ENCODE data around the gene LRP8. TPM values are rescaled to one million over a fixed set of nuclear protein-coding genes. Genes with fewer than 3 reads are reported as not detected.

LRP8 gene
- total RNA-seq, 1 donor from 2014 or later = 1.5 TPM

DNA sequence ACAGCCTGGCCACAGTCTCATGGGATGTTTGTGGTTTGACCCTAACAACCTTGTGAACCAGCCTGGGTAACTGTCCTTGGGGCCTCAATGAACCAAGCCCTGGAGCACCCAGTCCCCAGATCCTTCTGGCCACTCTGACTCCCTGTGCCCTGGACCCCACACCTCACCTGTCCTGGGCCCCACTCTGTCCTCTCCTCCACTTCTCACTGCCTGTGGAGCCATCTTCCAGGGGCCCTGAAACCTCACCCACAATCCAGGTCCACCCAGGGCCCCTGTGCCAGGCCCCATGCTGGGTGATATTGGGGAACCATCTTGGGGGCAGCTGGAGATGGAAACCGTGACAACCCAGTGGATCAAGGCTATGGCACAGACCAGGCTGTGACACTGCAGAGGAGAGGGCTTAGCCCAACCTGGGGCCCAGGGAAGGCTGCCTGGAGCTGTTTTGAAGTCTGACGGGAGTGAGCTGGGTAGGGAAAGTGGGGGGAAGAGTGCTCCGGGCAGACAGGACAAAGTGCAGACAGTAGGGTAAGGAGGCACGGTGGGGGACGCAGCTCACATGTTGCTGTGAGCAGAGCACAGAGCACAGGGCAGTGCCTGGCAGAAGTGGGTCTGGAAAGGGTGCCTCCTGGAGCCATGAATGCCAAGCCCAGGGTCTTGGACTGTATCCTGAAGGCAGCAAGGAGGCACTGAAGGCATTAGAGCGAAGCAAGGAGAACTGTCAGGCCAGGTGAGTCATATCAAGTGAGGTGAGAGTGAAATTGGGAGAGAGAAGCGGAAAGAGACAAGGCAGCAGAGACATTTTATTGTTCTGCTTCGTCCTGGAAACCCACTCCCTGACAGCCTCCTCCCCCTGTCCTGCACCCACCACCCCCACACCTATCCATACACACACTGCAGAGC lies 12.1 kb upstream of the LRP8 start:
- DNase-seq = no peak

GRCh38 chr1:53338423-53338822 lies 10.6 kb upstream of the LRP8 start:
- DNase-seq = no peak

DNA sequence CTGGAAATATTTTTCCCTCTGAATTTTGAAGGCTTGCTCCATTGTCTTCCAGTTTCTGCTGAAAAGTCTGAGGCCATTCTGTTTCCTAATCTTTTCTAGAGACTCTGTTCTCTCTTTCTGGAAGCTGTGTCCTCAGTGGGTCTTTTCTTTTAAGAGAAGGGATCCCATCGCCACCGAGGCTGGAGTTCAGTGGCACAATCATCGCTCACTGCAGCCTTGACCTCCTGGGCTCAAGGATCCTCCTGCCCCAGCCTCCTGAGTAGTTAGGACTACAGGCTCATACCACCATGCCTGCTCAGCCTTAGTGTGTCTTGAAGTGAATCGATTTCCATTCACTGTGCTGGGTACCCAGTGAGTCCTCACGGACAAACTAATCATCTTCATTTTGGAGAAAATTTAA lies 9.6 kb upstream of the LRP8 start:
- no peak for DNase-seq

DNA sequence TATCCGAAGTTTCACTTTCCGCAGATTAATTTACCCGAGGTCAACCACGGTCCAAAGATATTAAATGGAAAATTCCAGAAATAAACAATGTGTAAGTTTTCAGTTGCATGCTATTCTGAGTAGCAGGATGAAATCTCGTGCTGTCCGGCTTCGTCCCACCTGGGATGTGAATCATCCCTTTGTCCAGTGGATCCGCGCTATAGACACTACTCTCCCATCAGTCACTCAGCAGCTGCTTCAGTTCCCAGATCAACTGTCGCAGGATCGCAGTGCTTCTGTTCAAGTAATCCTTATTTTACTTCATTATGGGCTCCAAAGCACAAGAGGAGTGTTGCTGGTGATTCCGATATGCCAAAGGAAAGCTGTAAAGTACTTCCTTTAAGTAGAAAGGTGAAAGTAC lies 8.3 kb upstream of the LRP8 start:
- DNase-seq = no peak

- DNase-seq = no peak
Observed at GRCh38 chr1:53335661-53336060, 7.8 kb upstream of the LRP8 start.

GRCh38 chr1:53334781-53335180 lies 6.9 kb upstream of the LRP8 start:
- no peak for DNase-seq

GRCh38 chr1:53334312-53334711 lies 6.4 kb upstream of the LRP8 start:
- DNase-seq = no peak

- DNase-seq = no peak
Observed at GRCh38 chr1:53332833-53333232, 5.0 kb upstream of the LRP8 start.

- no peak for DNase-seq
Observed at GRCh38 chr1:53332186-53332564, 4.3 kb upstream of the LRP8 start.

DNA sequence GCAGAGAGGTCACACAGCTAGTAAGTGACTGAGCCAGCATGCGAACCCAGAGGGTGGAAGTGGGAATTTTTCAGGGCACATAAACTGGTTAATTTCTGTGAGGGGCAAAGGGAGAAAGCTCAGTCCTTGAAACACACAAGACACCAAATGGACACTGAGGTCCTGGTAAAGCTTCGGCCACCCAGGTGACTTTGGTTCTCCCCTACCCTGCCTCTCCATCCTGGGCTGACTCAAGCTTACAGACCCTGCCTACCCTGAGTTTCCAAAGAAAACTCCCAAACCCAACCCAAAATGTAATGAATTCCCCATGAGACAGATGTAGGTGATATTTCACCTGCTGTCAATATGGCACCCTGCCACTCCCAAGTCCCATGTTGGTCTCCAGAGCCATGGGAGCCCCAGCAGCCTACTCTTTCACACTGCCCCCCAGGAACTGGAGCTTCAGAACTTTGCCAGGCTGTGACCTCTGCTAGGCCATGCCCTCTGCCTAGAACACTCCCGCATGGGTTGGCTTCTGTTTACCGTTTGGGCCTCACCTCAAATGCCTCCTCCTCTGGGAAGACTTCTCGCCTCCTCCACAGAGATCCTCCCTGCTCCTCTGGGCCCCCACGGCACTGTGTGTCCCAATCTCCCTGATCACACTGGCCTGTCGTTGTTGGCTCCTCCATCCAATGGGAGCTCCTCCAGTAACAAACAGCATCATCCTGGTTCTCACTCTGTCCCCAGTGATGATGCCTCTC lies 3.7 kb upstream of the LRP8 start:
- no peak for DNase-seq

DNA sequence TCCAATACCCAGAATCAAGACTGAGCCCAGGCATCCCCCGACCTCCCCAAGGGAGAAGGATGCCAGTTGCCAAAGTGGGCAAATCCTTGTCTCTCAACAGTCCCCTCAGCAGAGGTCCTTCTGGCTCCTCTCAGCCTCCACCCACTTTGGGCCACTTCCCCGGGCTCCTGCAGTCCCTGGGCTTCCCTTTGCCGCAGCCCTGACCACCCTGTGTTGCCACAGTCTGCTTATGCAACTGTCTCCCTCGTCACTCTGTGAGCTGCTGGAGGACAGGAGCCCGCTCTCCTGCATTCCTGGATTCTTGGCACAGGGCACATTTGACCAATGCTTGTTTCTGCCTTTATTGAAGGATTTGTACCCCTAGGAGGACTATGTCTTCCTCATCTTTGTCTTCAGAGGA lies 2.9 kb upstream of the LRP8 start:
- DNase-seq = no peak

DNA sequence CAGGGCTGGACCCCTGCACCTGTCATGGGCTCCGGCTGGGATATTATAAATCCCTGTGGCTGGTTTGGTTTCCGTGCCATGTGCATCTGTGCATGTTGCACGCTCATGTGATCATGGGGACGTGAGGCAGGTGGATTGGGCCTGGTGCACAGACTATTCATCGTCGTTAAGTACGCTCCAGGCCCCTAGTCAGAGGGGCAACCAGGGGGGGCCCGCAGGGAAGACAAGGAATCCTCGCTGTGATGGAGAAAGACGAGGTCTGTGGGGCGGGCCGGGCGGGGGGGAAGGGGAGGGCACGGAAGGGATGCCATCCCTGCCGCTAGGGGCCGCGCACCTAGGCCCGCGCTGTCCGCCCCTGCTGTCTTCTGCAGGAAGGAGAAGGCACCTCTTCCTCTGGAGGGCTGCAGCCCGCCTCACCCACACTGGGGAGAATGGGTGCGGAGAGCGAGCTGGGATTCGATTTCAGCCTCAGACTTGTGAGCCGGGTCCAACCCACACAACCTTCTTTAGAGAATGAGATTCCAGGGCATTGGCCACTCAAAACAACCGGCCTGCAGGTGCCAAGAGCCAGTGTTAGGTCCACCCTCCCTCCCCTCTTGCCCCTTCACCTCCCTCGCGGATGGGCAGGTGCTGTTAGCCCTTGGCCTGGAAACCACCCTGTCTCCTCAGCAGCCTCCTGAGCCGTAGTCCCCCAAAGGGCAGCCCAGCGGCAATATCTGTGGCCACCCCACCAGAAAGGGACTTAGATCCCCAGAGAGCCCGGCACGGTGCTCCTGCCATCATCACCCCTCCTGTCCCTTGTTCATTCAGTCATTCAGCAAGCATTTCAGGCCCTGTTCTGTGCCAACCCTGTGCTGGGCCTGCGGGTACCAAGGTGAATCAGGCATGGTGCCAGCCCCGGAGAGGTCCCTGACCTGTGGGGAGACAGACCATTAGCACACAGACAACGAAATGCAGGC lies 950 bp upstream of the LRP8 start:
- DNase-seq = no peak

DNA sequence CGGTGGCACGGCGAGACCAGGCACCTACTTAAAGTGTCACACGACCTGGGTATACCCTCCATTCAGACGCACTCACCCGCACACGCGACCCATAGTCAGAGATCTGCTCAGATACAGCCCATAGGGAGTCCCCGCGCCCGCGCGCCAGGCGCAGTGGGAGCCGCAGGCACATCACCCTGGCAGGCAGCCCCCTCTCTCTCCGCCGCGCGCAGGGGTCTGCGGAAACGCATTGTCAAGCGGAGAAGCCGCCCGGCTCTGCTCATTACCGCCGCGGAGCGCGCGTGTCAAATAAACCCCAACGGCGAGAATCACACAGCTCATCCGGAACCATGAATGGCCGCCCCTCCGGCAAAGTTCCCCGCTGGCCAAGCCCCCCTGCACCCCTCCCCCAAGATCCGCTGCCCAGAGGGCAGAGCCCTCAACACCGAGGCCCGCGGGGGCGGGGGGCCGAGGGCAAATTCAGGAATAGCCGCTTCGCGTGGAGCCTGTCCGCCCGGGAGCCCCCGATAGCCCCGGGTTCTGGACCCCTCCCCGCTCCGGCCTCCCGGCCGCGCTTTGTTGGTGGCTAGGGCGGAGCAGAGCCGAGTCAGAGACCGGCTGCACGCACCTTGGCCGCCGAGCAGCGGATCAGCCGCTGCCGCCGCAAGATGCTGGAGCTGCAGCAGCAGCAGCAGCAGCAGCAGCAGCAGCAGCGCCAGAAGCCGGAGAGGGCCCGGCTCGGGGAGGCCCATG lies 522 bp downstream of the LRP8 start:
- DNase-seq = peak; percentile 53

DNA sequence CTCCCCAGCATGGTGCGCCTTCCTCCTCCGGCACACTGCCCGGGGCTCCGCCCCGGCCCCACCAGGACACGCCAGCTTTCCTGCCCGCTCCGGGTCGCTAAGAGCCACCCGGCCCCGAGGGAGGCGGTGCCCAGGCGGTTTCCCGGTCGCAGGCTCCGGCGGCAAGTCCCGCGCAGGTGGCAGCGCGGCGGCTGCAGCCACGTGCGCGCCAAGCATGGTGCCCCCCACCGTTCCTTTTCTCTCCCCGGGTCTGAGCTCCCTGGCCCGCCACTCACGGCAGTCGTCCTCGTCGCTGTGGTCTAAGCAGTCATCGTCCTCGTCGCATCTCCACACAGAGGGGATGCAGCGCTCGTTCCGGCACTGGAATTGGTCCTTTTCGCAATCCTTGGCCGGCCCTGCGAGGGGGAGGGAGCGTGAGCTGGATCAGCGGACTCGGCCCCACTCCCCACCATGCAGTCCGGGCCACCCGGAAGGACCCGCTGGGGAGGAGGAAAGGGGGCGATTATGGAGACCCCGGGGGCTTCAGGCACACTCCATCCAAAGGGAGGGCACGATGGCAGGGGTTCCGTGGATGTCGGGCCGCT lies 1.2 kb downstream of the LRP8 start:
- no peak for DNase-seq

- peak; percentile 88 for DNase-seq
Observed at GRCh38 chr1:53326088-53326597, 1.7 kb downstream of the LRP8 start.

GRCh38 chr1:53325326-53326087 lies 2.4 kb downstream of the LRP8 start:
- DNase-seq = no peak

DNA sequence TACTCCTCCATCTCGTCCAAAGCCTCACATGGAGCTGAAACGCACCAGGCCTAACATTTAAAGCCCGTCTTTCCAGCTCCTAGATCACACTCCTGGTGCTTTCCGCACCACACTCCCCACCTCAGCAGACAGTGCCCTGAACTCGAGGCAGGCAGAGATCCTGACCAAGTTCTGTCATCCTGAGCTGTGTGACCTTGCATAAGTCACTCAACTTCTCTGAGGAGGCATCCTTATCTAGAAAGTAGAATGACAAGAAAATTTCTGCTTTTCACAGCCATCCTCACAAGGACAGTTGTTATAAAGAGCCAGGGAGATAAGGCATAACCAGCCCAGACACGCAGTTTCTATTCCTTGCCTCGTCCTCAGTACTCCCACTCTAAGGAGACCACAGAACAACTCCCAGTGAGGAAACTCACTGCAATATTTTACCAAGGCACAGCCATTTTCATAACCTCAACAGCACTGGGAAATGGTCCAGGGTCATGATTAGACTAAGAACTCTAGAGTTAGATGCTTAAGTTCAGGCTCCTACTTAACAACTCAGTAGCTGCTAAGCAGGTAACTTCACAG lies 3.1 kb downstream of the LRP8 start:
- DNase-seq = no peak

GRCh38 chr1:53324321-53324720 lies 3.5 kb downstream of the LRP8 start:
- DNase-seq = no peak

DNA sequence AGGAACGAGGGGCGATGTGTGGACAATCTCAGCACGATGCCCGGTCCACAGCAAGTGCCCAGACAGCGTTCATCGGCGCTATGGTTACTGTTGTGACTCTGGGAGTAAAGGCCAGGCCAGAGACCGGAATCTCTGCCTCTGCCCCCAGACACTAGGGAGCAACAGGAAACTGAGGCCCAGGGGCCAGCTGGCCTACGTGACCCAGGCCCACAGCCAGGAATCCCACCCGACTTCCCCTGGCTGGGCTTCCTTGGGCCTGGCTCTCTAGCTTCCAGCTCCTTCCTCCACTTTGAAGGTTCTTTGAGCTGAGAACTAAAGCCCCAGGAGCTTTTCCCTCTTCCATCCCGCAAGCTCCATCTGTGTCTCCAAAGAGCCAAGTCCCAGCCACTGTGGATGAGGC lies 4.6 kb downstream of the LRP8 start:
- no peak for DNase-seq
